GM19463 (cell line): ENCODE measurements around the gene PLEKHD1.

Source experiments
- ATAC-seq: cut with Tn5 transposase; IDR thresholded peaks from one replicate; pipeline ENCODE4 v1.9.1; 2021; ENCODE audit warnings: mild to moderate bottlenecking, moderate library complexity; ENCODE audit not compliant: unreplicated experiment

The PLEKHD1 gene

DNA sequence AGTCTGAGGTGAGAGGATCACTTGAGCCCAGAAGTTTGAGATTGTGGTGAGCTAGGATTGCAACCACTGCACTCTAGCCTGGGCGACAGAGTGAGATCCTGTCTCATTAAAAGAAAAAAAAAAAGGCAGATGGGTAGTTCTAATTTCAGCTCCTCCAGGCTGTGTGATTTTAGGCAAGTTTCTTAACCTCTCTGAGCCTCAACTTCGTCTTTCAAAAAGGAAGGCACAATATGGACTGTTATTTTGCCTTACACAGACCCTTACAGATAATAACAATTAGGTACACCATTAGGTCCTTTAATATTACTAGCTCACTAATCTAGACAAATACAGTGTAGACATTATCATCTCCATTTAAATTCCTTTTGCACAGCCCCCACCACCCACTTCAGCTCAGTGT lies 94.9 kb downstream of the PLEKHD1 start:
- no peak for ATAC-seq

DNA sequence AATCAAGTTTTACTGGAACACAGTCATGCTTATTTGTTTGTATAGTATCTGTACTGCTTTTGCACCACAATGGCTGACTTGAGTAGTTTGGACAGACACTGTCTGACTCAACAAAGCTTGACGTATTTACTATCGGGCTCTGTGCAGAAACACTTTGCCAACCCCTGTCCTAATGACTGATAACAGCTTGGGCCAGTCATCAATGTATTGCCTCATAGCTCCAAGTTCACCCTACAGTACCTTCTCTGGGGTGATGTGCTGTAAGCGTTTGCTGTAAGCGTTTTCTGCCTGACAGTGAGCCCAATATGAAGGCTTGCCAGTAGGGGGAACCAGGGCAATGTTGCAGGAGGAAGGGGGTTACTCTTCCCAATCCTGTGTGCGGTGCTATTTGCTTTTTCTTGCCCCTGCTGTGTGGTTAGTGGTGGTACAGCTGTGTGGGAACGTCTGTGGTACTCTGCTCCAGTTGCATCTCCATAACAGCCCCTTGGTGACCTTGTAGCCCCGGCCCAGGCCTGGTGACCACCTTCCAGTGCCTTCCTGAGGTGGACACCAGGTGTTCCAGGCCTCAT lies 95.6 kb downstream of the PLEKHD1 start:
- ATAC-seq: no peak
